Activated CD8-positive, alpha-beta T cell treated with anti-CD3 and anti-CD28 coated beads for 36 hours (primary cell): Measurements from ENCODE around the gene ADAMTSL3. TPM values are rescaled to one million over a fixed set of nuclear protein-coding genes. Genes with fewer than 3 reads are reported as not detected.

ENCODE experiments used
- ATAC-seq: fragments of 200-7000 bp; cut with Tn5 transposase; one replicate; pipeline ENCODE4 v1.10.0; 2021; ENCODE audit warnings: mild to moderate bottlenecking, moderate library complexity
- CTCF ChIA-PET: fragments of 350-600 bp; sonication (Branson Sonifier 250); formaldehyde crosslinking; loops from one replicate; lab custom pipeline; 2021; ENCODE audit warnings: antibody characterized with exemption; lab: Charles Lee
- POLR2A ChIA-PET: fragments of 350-600 bp; sonication (Branson Sonifier 250); formaldehyde crosslinking; loops from one replicate; lab custom pipeline; 2021; ENCODE audit warnings: antibody characterized with exemption; lab: Charles Lee
- DNase-seq: peaks from one replicate; pipeline ENCODE4 v3.0.0-alpha.2; 2020
- H3K27ac Mint-ChIP-seq: one replicate; pipeline ENCODE4 v1.8.0; 2021; ENCODE audit warnings: mild to moderate bottlenecking, mixed read lengths
- H3K27me3 Mint-ChIP-seq: one replicate; pipeline ENCODE4 v1.8.0; 2021; ENCODE audit warnings: mixed read lengths
- H3K36me3 Mint-ChIP-seq: one replicate; pipeline ENCODE4 v1.8.0; 2021; ENCODE audit warnings: low read depth, mixed read lengths
- H3K4me1 Mint-ChIP-seq: one replicate; pipeline ENCODE4 v1.8.0; 2021; ENCODE audit warnings: low read depth, mixed read lengths
- H3K4me3 Mint-ChIP-seq: one replicate; pipeline ENCODE4 v1.8.0; 2021; ENCODE audit warnings: mild to moderate bottlenecking, moderate library complexity, mixed read lengths
- H3K9me3 Mint-ChIP-seq: one replicate; pipeline ENCODE4 v1.8.0; 2021; ENCODE audit warnings: mixed read lengths
- intact Hi-C: fragments of 100-400 bp; cut with micrococcal nuclease; formaldehyde crosslinking; loops from one replicate; pipeline ENCODE4 v1.10.0; 2022
- total RNA-seq, 2 experiments: library from RNA; stranded (reverse); gene quantifications; one replicate each; pipeline ENCODE4 v1.2.3, GENCODE V29; 2021
- TF ChIP-seq, protein P1 (sequence below): fragments of 200-600 bp; IDR thresholded peaks from one replicate; pipeline ENCODE4 v1.8.0; 2022; ENCODE audit warnings: antibody characterized with exemption, mild to moderate bottlenecking

Gene ADAMTSL3
- total RNA-seq, 2 experiments from 2014 or later: not detected

DNA sequence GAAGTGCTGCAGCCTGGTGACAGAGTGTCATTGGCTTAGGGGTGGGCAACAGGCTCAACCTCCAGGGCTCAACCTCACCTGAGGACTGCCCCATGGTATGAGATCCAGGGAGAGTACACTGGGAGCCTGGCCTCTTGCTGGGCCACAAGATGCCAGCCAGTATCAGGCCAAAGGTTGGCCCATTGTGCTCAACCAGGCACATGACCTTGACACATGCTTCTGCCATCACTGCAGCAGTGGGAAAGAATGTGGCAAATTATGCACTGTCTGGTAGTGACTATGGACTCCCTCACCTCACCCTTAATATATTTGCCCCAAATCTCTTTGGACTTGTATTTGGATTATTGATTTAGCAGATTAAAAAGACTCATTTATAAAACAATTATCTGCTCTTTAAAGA is 347.7 kb downstream of the ADAMTSL3 start:
- H3K4me1 Mint-ChIP-seq: no peaks in the 10 kb centered on the region
- H3K27me3 Mint-ChIP-seq: peaks cover 2% of the 10 kb centered on the region
- ChIA-PET POLR2A (no interaction called here), CTCF (no interaction called here)
- no peak overlapping the region for H3K4me3 Mint-ChIP-seq
- H3K27ac Mint-ChIP-seq: no peak overlapping the region
- H3K36me3 Mint-ChIP-seq: no peaks in the 10 kb centered on the region
- ATAC-seq: no peak
- intact Hi-C loops: no loop called here
- TF ChIP-seq, protein P1, sequence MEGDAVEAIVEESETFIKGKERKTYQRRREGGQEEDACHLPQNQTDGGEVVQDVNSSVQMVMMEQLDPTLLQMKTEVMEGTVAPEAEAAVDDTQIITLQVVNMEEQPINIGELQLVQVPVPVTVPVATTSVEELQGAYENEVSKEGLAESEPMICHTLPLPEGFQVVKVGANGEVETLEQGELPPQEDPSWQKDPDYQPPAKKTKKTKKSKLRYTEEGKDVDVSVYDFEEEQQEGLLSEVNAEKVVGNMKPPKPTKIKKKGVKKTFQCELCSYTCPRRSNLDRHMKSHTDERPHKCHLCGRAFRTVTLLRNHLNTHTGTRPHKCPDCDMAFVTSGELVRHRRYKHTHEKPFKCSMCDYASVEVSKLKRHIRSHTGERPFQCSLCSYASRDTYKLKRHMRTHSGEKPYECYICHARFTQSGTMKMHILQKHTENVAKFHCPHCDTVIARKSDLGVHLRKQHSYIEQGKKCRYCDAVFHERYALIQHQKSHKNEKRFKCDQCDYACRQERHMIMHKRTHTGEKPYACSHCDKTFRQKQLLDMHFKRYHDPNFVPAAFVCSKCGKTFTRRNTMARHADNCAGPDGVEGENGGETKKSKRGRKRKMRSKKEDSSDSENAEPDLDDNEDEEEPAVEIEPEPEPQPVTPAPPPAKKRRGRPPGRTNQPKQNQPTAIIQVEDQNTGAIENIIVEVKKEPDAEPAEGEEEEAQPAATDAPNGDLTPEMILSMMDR: no peak
- DNase-seq: no peak
- H3K9me3 Mint-ChIP-seq: no peaks in the 10 kb centered on the region

DNA sequence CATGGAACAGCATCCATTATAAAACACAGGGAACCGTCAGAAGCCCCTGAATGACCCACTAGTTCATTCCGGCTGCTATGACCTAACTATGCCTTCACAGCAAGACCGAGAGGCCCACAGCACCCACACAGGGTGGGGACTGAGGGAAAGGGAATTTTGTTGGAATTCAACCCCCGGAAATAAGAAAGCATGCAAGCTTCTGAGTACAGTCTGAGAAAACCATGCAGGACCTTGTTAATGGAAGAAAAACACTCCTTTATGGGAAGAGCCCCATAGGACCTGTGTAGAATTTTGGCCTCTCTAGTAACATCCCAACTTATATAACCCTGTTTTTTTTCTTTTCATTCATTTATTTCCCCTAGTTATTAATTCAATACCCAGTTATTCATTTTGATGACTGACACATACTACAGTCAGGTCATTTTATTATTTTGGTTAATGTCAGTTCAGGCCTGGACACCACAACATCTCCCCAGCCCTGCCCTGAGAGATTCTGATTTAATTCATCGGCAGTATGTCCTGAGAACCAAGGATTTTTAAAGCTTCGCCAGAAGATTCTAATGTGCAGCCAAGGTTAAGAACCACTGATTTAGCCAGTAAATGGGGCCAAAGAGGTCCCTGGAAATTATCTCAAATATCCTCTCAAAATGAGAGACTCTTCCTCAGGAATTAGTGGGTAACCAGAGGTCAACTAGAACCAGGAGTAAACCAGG is 350.0 kb downstream of the ADAMTSL3 start:
- Mint-ChIP-seq H3K4me3 (no peak overlapping the region), H3K27ac (no peak overlapping the region), H3K9me3 (no peaks in the 10 kb centered on the region), H3K36me3 (no peaks in the 10 kb centered on the region), H3K4me1 (no peaks in the 10 kb centered on the region), H3K27me3 (peaks cover 2% of the 10 kb centered on the region)
- no peak for ATAC-seq
- POLR2A ChIA-PET: interaction anchor here (1.0 to 1.4 kb wide), 2 partner anchors 15 to 21 kb away, joined by 3 read pairs; no protein-coding TSS in a partner anchor
- no peak for DNase-seq
- TF ChIP-seq, protein P1: no peak
- CTCF ChIA-PET: no interaction called here
- intact Hi-C loops: no loop called here

DNA sequence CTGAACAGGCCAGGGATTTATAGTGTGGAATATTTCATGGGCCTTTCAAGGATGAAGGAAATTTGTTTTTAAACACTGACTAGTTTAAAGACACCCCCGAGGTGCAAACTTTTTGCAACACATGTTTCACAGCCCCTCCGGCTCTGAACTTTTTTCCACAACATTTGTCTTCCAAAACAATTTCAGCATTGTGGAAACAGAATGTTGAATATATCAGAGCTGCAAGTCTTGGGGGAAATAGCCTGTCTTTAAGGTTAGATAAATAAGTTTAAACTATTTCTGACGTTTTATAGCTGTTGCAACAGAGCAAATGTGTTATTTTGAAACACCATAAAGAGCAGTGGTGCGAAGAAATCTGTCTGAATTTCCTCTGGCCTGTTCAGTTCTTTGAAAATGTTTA is 352.5 kb downstream of the ADAMTSL3 start:
- H3K9me3 Mint-ChIP-seq: peaks cover 2% of the 10 kb centered on the region

DNA sequence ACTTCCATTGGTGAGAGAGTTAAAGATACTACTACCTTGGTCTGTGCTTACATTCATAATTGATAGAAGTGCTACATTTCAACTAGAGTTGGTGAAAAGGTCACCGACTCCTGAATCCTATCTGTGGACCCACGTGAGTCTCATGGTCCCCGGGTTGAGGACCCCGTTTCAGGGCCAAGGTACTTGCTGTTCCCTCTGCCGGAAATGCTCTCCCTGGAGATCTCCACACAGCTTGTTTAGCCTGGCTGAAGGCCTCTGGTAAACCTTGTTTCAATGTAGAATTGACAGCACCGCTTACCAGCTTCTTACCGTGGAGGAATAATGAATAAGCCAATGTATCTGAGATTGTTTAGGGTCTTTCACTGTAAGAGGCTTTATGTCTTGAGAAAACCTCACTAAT is 355.7 kb downstream of the ADAMTSL3 start:
- Mint-ChIP-seq H3K4me1 (no peaks in the 10 kb centered on the region), H3K36me3 (no peaks in the 10 kb centered on the region), H3K9me3 (peaks cover 2% of the 10 kb centered on the region), H3K27ac (no peak overlapping the region), H3K27me3 (peaks cover 3% of the 10 kb centered on the region), H3K4me3 (no peak overlapping the region)
- TF ChIP-seq, protein P1: no peak
- no peak for DNase-seq
- intact Hi-C loops: no loop called here
- ChIA-PET POLR2A (no interaction called here), CTCF (no interaction called here)
- no peak for ATAC-seq

More for the DNA sequence above, 352.5 kb downstream of the ADAMTSL3 start:
- Mint-ChIP-seq H3K27ac (no peak overlapping the region), H3K27me3 (peaks cover 1% of the 10 kb centered on the region), H3K4me3 (no peak overlapping the region), H3K36me3 (no peaks in the 10 kb centered on the region), H3K4me1 (no peaks in the 10 kb centered on the region)
- intact Hi-C loops: no loop called here
- DNase-seq (no peak), ATAC-seq (no peak)
- TF ChIP-seq, protein P1: no peak
- ChIA-PET POLR2A (no interaction called here), CTCF (no interaction called here)

DNA sequence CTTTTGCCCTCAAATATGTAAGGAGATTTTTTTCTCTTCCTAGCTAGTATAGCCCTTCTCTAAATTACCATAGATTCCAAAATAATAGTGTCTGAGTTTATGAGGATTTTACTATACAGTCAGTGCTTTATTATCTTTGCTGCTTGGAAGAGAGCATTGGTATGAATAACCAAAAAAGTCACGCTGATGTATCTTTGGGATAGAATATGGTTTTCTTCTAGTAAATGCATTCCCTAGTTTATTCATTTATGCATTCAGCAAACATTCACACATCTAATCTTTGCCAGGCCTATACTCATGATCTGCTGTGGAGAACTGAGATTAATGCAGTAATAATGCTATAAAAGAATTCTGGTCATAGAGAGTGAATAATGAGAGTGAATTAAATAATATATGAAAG is 356.3 kb downstream of the ADAMTSL3 start:
- intact Hi-C loops: no loop called here
- no peak for ATAC-seq
- Mint-ChIP-seq H3K27me3 (peaks cover 3% of the 10 kb centered on the region), H3K4me3 (no peak overlapping the region), H3K4me1 (no peaks in the 10 kb centered on the region), H3K9me3 (peaks cover 2% of the 10 kb centered on the region), H3K36me3 (no peaks in the 10 kb centered on the region), H3K27ac (no peak overlapping the region)
- TF ChIP-seq, protein P1: no peak
- no peak for DNase-seq
- POLR2A ChIA-PET: no interaction called here
- CTCF ChIA-PET: no interaction called here
